CMK (cell line): ENCODE data around the gene HEPACAM2.

Source experiments
- DNase-seq: peaks from one replicate; pipeline ENCODE4 v3.0.0-alpha.2; 2010; ENCODE audit warnings: low read depth

Gene HEPACAM2

DNA sequence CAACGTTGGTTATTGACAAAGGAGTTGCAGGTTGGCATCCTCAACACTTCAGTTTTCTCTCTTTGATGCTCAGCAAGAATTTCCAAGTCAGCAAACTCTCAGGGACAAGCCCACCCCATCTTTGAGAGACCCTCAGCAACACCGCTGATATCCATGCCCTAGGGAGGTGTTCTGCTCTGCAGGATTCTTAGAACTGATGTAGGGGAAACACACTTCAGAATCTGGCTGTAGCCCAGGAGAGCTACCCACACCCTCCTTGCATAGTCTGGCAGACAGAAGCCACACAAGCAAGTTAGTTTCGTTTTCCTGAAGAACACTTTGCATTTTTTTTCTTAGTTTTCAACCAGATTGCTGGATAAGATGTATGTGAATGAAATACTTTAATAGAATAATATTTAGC lies 78.9 kb downstream of the HEPACAM2 start:
- no peak for DNase-seq

DNA sequence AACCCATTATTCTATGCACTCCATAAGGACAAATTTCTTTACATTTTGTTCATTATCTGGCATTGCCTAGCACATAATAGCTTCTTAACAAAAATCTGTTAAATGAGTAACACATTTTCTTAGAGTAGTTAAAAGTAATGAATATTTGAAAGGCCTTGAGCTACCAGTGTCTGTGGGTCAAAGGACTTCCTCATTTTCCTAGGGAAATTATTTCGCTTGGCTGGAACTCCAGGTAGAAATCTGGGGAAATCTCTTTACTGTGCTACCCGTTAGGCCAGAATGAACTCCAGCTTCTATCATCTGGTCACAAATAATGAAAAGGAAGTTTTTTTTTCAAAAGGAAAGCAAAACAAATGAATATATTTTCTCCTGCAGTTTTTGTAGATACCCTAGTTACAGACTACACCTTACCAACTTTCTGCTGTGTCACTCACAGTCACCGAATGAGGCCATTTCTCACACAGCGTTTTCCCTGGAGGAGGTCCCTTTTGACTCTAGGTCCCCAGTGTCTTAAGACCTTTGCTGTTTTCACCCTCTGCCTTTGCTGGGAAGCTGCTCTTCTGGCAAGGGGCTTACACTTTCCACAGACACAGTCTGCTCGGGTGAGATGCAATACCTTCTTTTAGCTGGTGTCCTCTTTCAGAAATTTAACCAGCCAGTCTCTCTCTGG lies 79.7 kb downstream of the HEPACAM2 start:
- DNase-seq: no peak

DNA sequence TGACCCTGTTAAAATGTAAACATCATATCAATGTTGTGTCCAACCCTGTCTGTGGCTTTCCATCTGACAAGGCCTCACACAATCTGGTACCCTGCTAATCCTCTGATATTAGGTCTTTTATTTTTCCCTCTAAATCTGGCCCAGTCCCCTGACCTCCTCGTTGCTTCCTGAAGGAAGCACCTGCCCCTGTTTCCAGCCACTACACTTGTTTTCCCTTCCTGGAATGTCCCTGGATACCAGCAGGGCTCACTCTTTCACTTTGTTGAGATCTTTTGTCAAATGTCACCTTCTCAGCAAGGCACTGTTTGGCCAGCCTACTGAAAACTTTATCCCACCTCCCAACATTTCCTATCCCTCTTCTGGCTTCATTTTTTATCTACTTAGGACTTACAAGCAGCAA lies 80.2 kb downstream of the HEPACAM2 start:
- DNase-seq: no peak

DNA sequence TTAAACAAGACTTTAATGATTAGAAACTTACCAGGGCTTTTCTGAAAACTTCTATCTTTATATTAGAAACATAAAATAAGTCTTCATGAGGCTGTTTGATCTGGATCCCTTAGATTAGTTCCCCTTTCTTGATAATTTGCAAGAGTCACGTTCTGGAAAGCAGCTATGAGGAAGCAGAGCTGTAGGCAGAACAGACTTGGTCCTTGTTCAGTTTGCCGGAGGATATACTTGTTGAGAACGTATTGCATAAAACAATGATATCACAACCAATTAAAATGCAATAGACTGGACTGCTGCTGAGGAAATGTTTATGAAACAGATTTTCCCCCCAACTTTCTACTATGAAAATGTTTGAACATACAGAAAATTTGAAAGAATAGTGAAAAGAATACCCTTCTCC lies 80.9 kb downstream of the HEPACAM2 start:
- DNase-seq: no peak

DNA sequence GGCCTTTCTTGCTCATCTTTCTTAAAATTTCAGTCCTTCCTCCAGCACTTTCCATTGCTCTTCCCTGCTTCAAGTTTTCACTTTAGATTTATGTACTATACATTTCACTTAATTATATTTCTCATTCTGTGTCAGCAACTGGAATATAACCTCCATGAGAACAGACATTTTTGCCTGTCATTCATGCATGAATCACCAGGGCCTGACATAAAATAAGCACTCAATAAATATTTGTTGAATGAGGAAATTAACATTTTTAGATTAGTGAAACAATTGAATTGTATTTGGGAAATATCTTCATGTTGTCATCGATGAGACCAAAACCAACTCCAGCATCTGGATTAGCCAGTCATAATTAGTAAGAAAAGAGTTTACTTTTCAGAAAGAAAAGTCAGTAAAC lies 84.1 kb downstream of the HEPACAM2 start:
- no peak for DNase-seq

DNA sequence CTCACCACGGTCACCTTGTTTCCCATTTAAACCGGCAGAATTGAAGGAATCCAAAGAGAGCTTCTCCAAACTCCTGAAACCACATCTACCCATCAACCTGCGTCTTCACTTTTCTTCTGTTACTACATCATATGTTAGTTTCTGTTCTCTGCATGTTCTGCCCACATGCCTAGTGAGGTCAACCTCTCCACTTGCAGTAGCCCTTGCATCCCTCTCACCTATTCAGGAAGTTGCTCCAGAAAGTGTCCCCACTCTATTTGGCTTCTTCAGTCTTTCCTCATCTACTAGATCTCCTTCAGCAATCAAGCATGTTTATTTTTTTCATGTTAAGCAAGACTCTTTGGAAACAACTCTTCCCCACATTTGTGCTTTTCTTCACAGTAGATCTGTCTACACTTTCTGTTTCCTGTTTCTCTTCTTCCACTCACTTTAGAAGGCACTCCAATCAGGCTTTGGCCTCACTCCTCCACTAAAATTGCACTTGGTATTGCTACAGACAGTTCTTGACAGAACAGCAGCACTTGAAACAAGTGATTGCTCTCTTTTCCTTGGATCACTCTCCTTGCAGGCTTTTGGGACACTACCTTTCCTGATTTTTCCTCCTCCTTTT lies 85.6 kb downstream of the HEPACAM2 start:
- DNase-seq: no peak

DNA sequence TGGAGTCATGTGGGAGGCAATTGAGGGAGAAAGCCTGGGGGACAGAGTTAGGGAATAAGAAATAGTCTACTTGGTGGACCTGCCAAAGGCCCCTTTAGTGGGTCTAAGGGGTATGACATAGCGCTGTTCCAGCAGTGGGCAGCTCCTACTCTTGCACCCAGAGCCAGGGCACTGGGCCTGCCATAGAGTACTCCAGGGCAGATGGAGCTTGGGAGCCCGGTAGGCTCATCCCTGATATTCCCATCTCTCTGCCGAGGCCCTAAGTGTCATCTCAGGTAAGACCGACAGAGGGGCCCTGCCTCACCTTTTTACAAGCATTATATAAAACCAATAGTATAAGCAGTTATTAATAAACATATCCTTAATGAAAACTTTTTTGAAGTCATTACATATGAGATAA lies 87.7 kb downstream of the HEPACAM2 start:
- no peak for DNase-seq
